GM19372 (cell line): ENCODE results near the gene RHBDD1.
A peak's percentile ranks its signal among the peaks of the same experiment; 100 is the strongest.

Experiments
- ATAC-seq: cut with Tn5 transposase; IDR thresholded peaks from one replicate; pipeline ENCODE4 v1.9.1; 2021; ENCODE audit warnings: mild to moderate bottlenecking, low read depth, moderate library complexity; ENCODE audit not compliant: unreplicated experiment

RHBDD1 gene

GRCh38 chr2:226973816-226974215 is 138.0 kb downstream of the RHBDD1 start:
- no peak for ATAC-seq

GRCh38 chr2:226977775-226978190 is 141.9 kb downstream of the RHBDD1 start:
- ATAC-seq, result no peak

- ATAC-seq, result no peak
Measured at GRCh38 chr2:226978300-226978699, 142.4 kb downstream of the RHBDD1 start.

GRCh38 chr2:226979004-226979403 is 143.2 kb downstream of the RHBDD1 start:
- ATAC-seq, result no peak

DNA sequence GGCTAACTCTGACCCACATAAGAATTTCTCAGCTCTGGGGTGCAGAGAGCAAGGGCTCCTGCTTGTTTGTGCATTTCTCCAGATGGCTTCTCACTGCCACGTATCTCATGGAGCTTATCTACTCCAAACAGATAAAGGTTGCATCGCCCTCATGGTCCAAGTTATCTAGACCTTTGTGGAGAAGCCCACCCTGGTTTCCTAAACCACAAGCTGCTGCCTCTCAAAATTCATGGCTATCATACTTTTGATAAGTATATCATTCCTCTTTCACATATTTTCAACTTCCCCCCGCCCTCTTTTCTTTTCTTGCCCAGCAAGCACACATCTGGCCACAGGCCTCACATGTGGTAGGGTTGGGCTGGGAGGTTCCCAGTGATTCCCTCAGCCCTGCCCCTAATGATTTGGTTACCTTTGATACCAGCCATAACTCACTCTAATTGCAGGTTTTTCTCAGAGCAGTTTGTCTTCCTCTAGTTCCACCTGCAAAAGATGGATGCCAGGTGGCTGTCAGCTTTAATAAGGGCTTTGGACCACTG is 146.0 kb downstream of the RHBDD1 start:
- no peak for ATAC-seq

DNA sequence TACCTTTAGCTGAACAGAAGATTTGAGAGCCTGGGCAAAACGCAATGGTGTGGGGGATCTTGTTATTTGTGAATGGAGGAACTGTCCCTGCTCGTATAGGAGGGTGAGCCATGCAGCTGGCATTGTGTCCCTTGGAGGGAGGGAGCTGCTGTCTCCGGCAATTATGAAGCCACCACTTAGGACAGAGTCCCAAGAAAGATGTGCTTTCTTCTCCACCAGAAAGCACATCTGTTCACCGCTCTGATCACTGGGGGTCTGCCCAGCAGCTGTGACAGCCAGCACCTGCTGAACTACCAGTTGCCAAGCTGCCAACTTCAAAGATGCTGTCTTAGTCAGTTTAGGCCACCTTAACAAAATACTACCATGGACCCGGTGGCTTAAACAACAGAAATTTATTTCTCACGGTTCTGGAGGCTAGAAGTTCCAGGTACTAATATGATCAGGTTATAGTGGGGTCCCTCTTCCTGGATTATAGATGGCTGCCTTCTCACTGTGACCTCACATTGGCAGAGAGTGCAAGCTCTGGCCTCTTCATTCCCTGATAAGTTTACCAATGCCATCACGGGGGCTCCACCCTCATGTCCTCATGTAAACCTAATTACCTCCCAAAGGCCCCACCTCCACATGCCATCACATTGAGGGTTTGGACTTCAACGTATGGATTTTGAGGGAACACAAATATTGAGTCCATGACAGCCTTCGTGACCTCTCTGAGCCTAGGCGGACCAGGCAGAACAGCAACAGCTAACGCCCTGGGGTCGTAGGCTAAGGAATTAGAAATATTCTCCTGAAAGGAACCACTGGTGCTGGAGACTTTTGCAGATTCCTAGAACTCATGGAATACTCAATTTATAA is 148.3 kb downstream of the RHBDD1 start:
- no peak for ATAC-seq

GRCh38 chr2:226984750-226985582 is 149.1 kb downstream of the RHBDD1 start:
- peak; percentile 95 for ATAC-seq

DNA sequence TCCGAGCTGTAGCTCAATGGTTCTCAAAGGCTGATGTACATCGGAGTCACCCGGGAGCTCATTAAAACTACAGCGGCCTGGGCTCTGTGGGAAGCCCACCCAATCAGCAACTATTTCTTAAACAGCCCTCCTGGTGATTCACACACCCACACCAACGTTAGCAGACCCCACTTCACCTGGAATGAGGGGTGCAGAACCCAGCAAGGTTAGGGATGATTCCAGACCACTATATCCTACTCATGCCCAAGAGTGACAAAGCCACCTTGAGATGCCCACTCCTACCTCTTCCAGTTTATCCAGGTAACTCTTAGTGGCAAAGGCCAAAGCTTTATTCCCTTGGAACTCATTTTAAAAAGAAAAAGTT is 149.7 kb downstream of the RHBDD1 start:
- ATAC-seq, result no peak

DNA sequence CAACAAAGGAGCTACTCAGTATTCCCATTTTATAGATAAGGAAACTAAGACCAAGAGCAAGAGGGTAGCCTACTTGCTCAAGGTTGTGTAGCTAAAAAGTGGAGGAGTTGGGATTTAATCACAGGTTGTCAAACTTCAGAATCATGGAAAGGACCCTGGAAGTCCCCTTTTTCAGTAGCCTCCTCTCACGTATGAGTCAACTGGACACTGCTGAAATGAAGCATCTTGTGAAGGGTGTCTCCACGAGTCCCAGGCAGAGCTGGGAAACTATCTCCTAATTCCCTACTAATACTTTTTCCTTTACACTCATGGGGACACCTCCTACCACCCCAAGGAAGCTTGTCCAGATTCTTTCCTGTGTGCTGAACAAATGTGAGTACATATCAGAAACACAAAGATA is 155.8 kb downstream of the RHBDD1 start:
- no peak for ATAC-seq

- no peak for ATAC-seq
Measured at GRCh38 chr2:226993171-226993570, 157.3 kb downstream of the RHBDD1 start.

- no peak for ATAC-seq
Measured at GRCh38 chr2:226994775-226995174, 158.9 kb downstream of the RHBDD1 start.

DNA sequence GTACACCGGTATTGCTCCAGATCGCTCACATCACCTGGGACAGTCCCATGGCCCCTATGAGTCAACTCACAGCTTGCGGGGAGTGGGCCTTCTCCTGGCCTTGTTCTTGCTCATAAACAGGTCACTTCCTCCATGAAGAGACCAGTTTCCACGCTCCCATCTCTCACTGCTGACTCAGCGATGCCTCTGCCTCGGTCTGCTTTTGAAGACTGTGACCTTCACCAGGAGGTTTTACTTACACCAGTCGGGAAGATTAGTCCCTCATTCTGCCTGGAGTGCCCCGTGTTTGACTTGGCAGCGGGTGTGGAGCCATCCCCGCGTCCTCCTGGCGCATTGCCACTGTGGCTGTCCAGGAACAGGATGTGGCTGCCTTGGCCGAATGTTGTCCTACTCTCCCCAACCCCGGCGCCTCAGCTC is 159.8 kb downstream of the RHBDD1 start:
- ATAC-seq, result no peak

DNA sequence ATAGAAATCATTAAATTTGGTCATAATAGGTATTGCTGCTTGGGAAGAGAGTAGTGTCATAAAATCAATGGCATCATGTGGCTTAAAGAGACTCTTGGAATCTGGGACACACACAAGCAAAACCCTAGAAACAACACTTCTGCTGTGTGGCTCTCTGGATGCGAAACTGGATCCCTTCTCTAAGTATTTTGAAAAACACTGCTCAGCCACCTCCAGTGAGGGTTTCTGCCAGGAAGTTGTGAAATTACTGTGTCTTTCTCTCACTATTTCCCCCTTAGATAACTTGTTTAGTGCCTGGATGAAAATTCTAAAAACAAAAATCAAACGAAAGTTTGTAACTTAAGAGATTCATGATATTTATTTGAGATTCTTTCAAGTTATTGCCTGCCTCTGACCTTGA is 163.8 kb downstream of the RHBDD1 start:
- ATAC-seq, result no peak

DNA sequence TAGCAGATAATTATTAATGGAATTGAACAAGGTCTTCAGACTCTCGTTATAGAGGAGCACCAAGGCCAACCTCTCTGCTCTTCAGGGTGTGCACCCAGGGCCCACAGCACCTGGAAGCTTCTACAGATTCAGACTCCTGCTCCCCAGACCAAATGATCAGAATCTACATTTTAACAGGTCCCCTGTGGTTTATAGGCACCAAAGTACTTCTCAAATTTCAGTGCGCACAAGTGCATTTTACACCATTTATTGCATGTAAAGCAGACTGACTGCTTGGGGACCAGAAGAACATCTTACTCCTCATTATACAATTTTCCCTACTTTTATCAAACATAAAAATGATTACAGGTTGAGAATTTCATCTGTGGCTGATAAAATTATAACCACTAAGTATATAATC is 164.3 kb downstream of the RHBDD1 start:
- no peak for ATAC-seq

GRCh38 chr2:227004482-227004881 is 168.6 kb downstream of the RHBDD1 start:
- ATAC-seq, result no peak

- no peak for ATAC-seq
Measured at GRCh38 chr2:227006189-227006897, 170.5 kb downstream of the RHBDD1 start.

GRCh38 chr2:227007148-227007547 is 171.3 kb downstream of the RHBDD1 start:
- no peak for ATAC-seq

- no peak for ATAC-seq
Measured at GRCh38 chr2:227007940-227008339, 172.1 kb downstream of the RHBDD1 start.

DNA sequence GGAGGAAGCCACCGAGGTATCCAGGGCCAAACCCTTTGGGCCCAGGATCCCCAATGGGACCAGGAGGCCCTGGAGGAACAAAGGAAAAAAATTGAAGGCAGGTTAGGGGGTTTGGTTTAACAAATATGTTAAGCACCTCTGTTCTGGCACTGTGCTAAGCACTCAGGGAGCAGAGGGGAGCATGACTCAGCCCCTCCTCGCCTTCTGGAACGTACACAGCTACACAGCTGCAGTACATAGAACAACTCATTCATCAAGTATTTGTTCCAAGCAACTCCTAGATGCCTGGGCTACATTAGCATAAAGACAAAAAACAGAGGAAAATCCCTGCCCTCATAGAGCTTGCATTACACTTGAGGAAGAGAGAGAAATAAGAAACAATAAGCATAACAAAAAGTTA is 174.6 kb downstream of the RHBDD1 start:
- no peak for ATAC-seq

GRCh38 chr2:227013330-227013729 is 177.5 kb downstream of the RHBDD1 start:
- no peak for ATAC-seq

DNA sequence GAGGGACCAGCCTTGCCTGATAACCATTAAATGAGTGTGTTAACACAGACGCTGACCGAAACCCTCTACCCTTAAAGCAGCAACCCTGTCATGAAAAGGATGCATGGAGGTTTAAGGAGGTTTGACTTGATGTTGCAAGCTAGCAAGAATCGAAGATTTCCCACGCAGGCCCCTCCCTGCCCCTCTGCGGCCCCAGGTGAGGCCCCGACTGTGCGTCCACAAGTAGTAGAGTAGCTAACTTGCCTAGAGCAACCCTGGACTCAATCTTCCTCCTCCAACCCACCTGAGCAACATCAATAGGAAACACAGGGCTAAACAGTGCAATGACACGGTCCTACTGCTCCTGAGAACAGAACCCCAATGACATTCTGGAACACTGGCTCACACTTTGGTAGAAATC is 178.0 kb downstream of the RHBDD1 start:
- no peak for ATAC-seq
